ENCODE data around the gene CDC42BPB. TPM values are rescaled to one million over a fixed set of nuclear protein-coding genes. Genes with fewer than 3 reads are reported as not detected.

CDC42BPB gene
- total RNA-seq, 4 donors from 2014 or later, result 85.8 to 170 (median 102) TPM

GRCh38 chr14:103022002-103022684 is 35.2 kb downstream of the CDC42BPB start:
- TF ChIP-seq CTCF (IDR thresholded peaks at IDR 0.05; ENCODE audit: low read depth), result no peak

GRCh38 chr14:103021684-103022001 is 35.7 kb downstream of the CDC42BPB start:
- TF ChIP-seq CTCF (IDR thresholded peaks at IDR 0.05; ENCODE audit: low read depth), result no peak

GRCh38 chr14:103020271-103021170 is 36.8 kb downstream of the CDC42BPB start:
- TF ChIP-seq CTCF (IDR thresholded peaks at IDR 0.05; ENCODE audit: low read depth), result no peak

GRCh38 chr14:103019826-103020225 is 37.5 kb downstream of the CDC42BPB start:
- TF ChIP-seq CTCF (IDR thresholded peaks at IDR 0.05; ENCODE audit: low read depth), result no peak

- no peak for TF ChIP-seq CTCF (IDR thresholded peaks at IDR 0.05; ENCODE audit: low read depth)
Observed at GRCh38 chr14:103019236-103019635, 38.1 kb downstream of the CDC42BPB start.

GRCh38 chr14:103016594-103016993 is 40.8 kb downstream of the CDC42BPB start:
- no peak for TF ChIP-seq CTCF (IDR thresholded peaks at IDR 0.05; ENCODE audit: low read depth)

- TF ChIP-seq CTCF (IDR thresholded peaks at IDR 0.05; ENCODE audit: low read depth), result no peak
Observed at GRCh38 chr14:103016071-103016470, 41.3 kb downstream of the CDC42BPB start.
